Trophoblast cell (in vitro differentiated cells and primary cell): ENCODE results near the gene ADCY5.

Experiments used
- DNase-seq, 2 donors: peaks; one replicate each; pipeline ENCODE4 v3.0.0-alpha.2; 2016
- H2AFZ ChIP-seq: 2 replicates; pipeline ENCODE4 v1.6.1; 2013; ENCODE audit warnings: low read length, moderate library complexity, mild to moderate bottlenecking; ENCODE audit not compliant: insufficient read depth, poor library complexity
- H2AK5ac ChIP-seq: 2 replicates; pipeline ENCODE4 v1.6.1; 2013; ENCODE audit warnings: mild to moderate bottlenecking, low read length
- H2BK120ac ChIP-seq: 2 replicates; pipeline ENCODE4 v1.6.1; 2013; ENCODE audit warnings: low read length, mild to moderate bottlenecking, moderate library complexity; ENCODE audit not compliant: insufficient read depth, poor library complexity
- H2BK12ac ChIP-seq: 2 replicates; pipeline ENCODE4 v1.6.1; 2013; ENCODE audit warnings: mild to moderate bottlenecking, low read length, moderate library complexity
- H2BK5ac ChIP-seq: 2 replicates; pipeline ENCODE4 v1.6.1; 2013; ENCODE audit warnings: low read length, low read depth, moderate library complexity, mild to moderate bottlenecking; ENCODE audit not compliant: poor library complexity
- H3K14ac ChIP-seq: 2 replicates; pipeline ENCODE4 v1.6.1; 2013; ENCODE audit warnings: mild to moderate bottlenecking, low read length
- H3K18ac ChIP-seq: 2 replicates; pipeline ENCODE4 v1.6.1; 2013; ENCODE audit warnings: mild to moderate bottlenecking, low read length
- H3K23ac ChIP-seq: 2 replicates; pipeline ENCODE4 v1.6.1; 2013; ENCODE audit warnings: low read length
- H3K27ac ChIP-seq: 2 replicates; pipeline ENCODE4 v1.5.1; 2013; ENCODE audit warnings: low read depth, mild to moderate bottlenecking, inconsistent platforms, low read length, moderate library complexity
- H3K27me3 ChIP-seq: 2 replicates; pipeline ENCODE4 v1.6.1; 2013; ENCODE audit warnings: inconsistent platforms, mild to moderate bottlenecking, low read length, moderate library complexity; ENCODE audit not compliant: insufficient read depth
- H3K36me3 ChIP-seq, 2 experiments: 1 replicate in 1 of 2; 2 replicates in 1 of 2; pipeline ENCODE4 v1.6.1; 2013; ENCODE audit warnings: low read length in 2 of 2, mild to moderate bottlenecking in 2 of 2, moderate library complexity in 1 of 2; ENCODE audit not compliant: insufficient read depth in 2 of 2, control insufficient read depth in 1 of 2
- H3K4ac ChIP-seq: 2 replicates; pipeline ENCODE4 v1.6.1; 2013; ENCODE audit warnings: low read depth, mild to moderate bottlenecking, low read length, moderate library complexity
- H3K4me1 ChIP-seq, 2 experiments: 1 replicate in 1 of 2; 2 replicates in 1 of 2; pipeline ENCODE4 v1.6.1; 2013; ENCODE audit warnings: low read length in 2 of 2, mild to moderate bottlenecking in 2 of 2, moderate library complexity in 1 of 2; ENCODE audit not compliant: insufficient read depth in 2 of 2, control insufficient read depth in 1 of 2
- H3K4me2 ChIP-seq: 2 replicates; pipeline ENCODE4 v1.6.1; 2013; ENCODE audit warnings: inconsistent platforms, mild to moderate bottlenecking, low read length, moderate library complexity
- H3K4me3 ChIP-seq: 2 replicates; pipeline ENCODE4 v1.5.1; 2013; ENCODE audit warnings: mild to moderate bottlenecking, low read depth, low read length, inconsistent platforms
- H3K79me1 ChIP-seq: one replicate; pipeline ENCODE4 v1.6.1; 2013; ENCODE audit warnings: low read length
- H3K79me2 ChIP-seq: 2 replicates; pipeline ENCODE4 v1.6.1; 2013; ENCODE audit warnings: low read length, mild to moderate bottlenecking; ENCODE audit not compliant: control insufficient read depth, insufficient read depth, poor library complexity
- H3K9ac ChIP-seq: 2 replicates; pipeline ENCODE4 v1.6.1; 2013; ENCODE audit warnings: mild to moderate bottlenecking, low read length
- H3K9me3 ChIP-seq: 2 replicates; pipeline ENCODE4 v1.6.1; 2013; ENCODE audit warnings: low read depth, mild to moderate bottlenecking, control low read depth, inconsistent platforms, low read length; ENCODE audit not compliant: insufficient read depth
- H4K12ac ChIP-seq: 2 replicates; pipeline ENCODE4 v1.6.1; 2013; ENCODE audit warnings: low read depth, mild to moderate bottlenecking, low read length, moderate library complexity
- H4K8ac ChIP-seq: 2 replicates; pipeline ENCODE4 v1.6.1; 2013; ENCODE audit warnings: low read depth, mild to moderate bottlenecking, low read length, moderate library complexity
- H4K91ac ChIP-seq: one replicate; pipeline ENCODE4 v1.6.1; 2013; ENCODE audit warnings: low read depth, mild to moderate bottlenecking, low read length, moderate library complexity
- WGBS: extraction: QIAGEN DNeasy Blood & Tissue Kit; methylation state at CpG from one replicate; pipeline ENCODE4 v1.1.7; 2013; ENCODE audit warnings: missing lambda C conversion rate; ENCODE audit not compliant: insufficient read length, insufficient coverage; ENCODE audit errors: extremely low coverage; 5-methylcytosine and 5-hydroxymethylcytosine counted together

The ADCY5 gene

DNA sequence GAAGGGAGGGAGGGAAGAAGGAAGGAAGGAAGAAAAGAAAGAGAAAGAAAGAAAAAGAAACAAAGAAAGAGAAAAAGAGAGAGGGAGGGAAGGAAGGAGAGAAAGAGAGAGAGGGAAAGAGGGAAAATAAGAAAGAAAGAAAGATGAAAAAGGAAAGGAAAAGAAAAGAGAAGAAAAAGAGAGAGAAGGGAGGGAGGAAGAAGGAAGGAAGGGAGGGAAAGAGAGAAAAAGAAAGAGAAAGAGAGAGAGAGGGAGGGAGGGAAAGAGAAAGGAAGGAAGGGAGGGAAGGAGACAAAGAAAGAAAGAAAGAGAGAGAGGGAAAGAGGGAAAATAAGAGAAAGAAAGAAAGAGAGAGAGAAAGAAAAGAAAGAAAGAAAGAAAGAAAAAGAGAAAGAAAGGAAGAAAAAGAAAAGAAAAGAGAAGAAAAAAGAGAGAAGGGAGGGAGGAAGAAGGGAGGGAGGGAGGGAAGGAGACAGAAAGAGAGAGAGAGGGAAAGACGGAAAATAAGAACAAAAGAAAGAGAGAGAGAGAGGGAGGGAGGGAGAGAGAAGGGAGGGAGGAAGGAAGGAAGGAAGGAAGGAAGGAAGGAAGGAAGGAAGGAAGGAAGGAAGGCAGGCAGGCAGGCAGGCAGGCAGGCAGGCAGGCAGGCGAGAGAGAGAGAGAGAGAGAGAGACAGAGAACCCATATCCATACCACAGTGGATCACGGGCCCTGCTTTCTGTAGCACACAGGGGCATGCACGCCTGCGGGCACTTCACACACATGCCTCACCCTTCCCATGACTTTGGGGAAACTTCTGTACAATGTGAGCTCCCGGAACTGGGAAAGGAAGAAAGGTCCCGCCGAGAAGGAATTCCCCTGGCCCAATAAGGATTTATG, 52.5 kb downstream of the ADCY5 start:
- H3K9me3 ChIP-seq = peaks cover 1% of the 10 kb centered on the region
- H4K8ac ChIP-seq = no peak overlapping the region
- no peak overlapping the region for H3K4me2 ChIP-seq
- peak; percentile 93 to 94 for DNase-seq
- H3K4ac ChIP-seq = no peak overlapping the region
- H3K79me2 ChIP-seq = no peaks in the 10 kb centered on the region
- no peaks in the 10 kb centered on the region for H3K79me1 ChIP-seq
- no peak overlapping the region for H3K14ac ChIP-seq
- no peak overlapping the region for H3K4me3 ChIP-seq
- no peak overlapping the region for H2BK12ac ChIP-seq
- no peak overlapping the region for H2BK5ac ChIP-seq
- no peak overlapping the region for H4K12ac ChIP-seq
- H2BK120ac ChIP-seq = no peak overlapping the region
- H3K4me1 ChIP-seq = peaks cover 0 to 3% of the 10 kb centered on the region in 2 experiments
- H3K27ac ChIP-seq = no peak overlapping the region
- H3K23ac ChIP-seq = no peak overlapping the region
- H3K27me3 ChIP-seq = peaks cover 2% of the 10 kb centered on the region
- no peak overlapping the region for H2AFZ ChIP-seq
- H3K9ac ChIP-seq = no peak overlapping the region
- no peak overlapping the region for H4K91ac ChIP-seq
- WGBS = no CpG with 5 or more reads among the region's 8 CpGs
- H3K36me3 ChIP-seq = no peaks in the 10 kb centered on the region
- no peak overlapping the region for H2AK5ac ChIP-seq
- H3K18ac ChIP-seq = no peak overlapping the region

DNA sequence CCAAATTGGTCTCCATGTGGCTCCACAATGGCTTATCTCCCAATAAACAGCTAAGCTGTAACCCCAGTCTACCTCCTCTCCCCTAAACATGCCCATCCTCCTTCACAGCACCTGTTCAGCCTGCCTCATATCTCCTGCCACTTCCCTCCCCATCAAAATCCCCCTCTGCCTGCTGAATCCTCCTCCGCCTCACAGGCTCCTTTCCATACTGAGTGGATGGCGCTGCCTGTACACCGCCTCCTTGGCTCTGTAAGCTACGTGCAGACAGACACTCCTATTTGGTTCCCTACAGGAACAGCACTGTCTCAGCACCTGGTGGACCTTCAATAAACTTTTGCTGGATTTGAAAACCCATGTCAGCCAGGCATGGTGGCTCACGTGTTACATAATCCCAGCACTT, 53.7 kb downstream of the ADCY5 start:
- WGBS = no CpG with 5 or more reads among the region's 5 CpGs

DNA sequence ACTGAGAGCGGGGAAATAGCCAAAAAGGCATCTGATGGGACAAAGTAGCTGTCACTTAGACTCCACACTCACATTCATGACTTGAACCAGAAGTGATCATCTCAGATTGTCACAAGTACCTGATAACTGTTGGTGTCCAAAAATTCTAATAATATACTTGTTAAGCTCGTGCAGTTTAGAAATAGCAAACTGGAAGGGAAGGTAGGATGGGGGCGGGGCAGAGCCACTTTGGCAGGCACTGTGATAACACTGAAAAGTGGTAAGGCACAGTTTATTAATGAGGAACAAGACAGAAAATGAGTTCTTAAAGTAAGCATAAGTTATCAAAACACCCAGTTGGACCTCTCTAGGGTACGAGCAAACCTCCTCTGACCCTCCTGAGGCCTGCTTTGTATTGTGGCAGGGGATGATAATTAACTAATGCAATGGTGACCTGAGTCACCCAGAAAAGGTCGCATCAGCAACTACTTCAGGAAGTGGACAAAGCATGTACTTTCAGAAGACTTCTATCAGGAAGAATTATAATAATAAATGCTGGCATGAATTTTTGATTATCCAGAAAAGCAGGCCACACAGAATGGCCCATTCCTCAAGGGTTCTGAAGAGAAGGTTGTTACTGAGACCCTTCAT, 54.4 kb downstream of the ADCY5 start:
- H2AK5ac ChIP-seq = no peak overlapping the region
- peaks cover 2% of the 10 kb centered on the region for H3K27me3 ChIP-seq
- peaks cover 0 to 3% of the 10 kb centered on the region in 2 experiments for H3K4me1 ChIP-seq
- no peak overlapping the region for H3K18ac ChIP-seq
- no peak overlapping the region for H4K12ac ChIP-seq
- no peak overlapping the region for H3K4me2 ChIP-seq
- no peak overlapping the region for H3K27ac ChIP-seq
- H3K79me1 ChIP-seq = no peaks in the 10 kb centered on the region
- H3K4me3 ChIP-seq = no peak overlapping the region
- no peak overlapping the region for H4K91ac ChIP-seq
- H3K23ac ChIP-seq = no peak overlapping the region
- no peak overlapping the region for H3K14ac ChIP-seq
- no CpG with 5 or more reads among the region's 5 CpGs for WGBS
- H3K9me3 ChIP-seq = peaks cover 6% of the 10 kb centered on the region
- H2BK12ac ChIP-seq = no peak overlapping the region
- H2BK5ac ChIP-seq = no peak overlapping the region
- H3K9ac ChIP-seq = no peak overlapping the region
- no peaks in the 10 kb centered on the region for H3K36me3 ChIP-seq
- H2BK120ac ChIP-seq = no peak overlapping the region
- H4K8ac ChIP-seq = no peak overlapping the region
- no peak for DNase-seq
- H2AFZ ChIP-seq = no peak overlapping the region
- no peaks in the 10 kb centered on the region for H3K79me2 ChIP-seq
- H3K4ac ChIP-seq = no peak overlapping the region

More for the DNA sequence above, 53.7 kb downstream of the ADCY5 start:
- Histone ChIP-seq H2BK12ac (no peak overlapping the region), H3K4me3 (no peak overlapping the region), H3K27me3 (peaks cover 2% of the 10 kb centered on the region), H3K4ac (no peak overlapping the region), H3K18ac (no peak overlapping the region), H2AFZ (no peak overlapping the region), H3K27ac (no peak overlapping the region), H2BK5ac (no peak overlapping the region), H3K36me3 (no peaks in the 10 kb centered on the region), H3K23ac (no peak overlapping the region), H3K79me2 (no peaks in the 10 kb centered on the region), H3K14ac (no peak overlapping the region), H3K4me2 (no peak overlapping the region), H3K9me3 (peaks cover 6% of the 10 kb centered on the region), H4K8ac (no peak overlapping the region), H2AK5ac (no peak overlapping the region), H3K79me1 (no peaks in the 10 kb centered on the region), H3K9ac (no peak overlapping the region), H4K91ac (no peak overlapping the region), H4K12ac (no peak overlapping the region), H3K4me1 (peaks cover 0 to 3% of the 10 kb centered on the region in 2 experiments), H2BK120ac (no peak overlapping the region)
- DNase-seq = no peak

DNA sequence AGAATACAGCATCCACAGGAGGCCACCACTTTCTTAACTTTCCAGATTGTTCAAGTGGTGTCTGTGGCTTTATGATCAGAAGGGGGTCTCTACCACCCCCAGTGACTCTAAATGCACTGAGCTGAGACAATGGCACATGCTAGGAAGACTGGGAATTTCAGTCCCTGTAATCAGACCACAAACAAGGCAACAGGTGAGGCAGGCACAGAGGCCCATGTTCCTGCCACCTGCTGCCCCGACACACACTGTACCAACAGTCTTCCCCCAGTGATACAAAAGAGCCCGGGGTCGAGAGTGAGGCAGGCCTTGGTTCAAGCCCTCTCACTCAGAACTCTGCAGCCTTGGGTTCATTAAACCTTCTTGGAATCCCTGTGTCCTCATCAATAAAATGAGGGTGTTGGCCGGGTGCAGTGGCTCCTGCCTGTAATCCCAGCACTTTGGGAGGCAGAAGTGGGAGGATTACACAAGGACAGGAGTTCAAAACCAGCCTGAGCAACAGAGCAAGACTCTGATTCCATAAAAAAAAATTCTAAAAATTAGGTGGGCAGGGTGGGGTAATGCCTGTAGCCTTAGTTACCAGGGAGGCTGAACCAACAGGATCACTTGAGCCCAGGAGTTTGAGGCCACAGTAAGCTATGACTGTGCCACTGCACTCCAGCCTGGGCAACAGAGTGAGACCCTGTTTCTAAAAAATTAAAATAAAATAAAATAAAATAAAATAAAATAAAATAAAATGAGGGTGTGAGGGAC, 55.8 kb downstream of the ADCY5 start:
- H3K9me3 ChIP-seq = peaks cover 6% of the 10 kb centered on the region
- peak overlapping the region; percentile 55 for H4K91ac ChIP-seq
- DNase-seq = peak; percentile 64 to 67
- no peak overlapping the region for H2AK5ac ChIP-seq
- H3K14ac ChIP-seq = no peak overlapping the region
- no peak overlapping the region for H4K12ac ChIP-seq
- H3K9ac ChIP-seq = no peak overlapping the region
- H3K36me3 ChIP-seq = no peaks in the 10 kb centered on the region
- H3K4ac ChIP-seq = no peak overlapping the region
- H3K79me1 ChIP-seq = no peaks in the 10 kb centered on the region
- H2BK12ac ChIP-seq = no peak overlapping the region
- no peak overlapping the region for H3K4me3 ChIP-seq
- no peak overlapping the region for H3K18ac ChIP-seq
- H3K79me2 ChIP-seq = no peaks in the 10 kb centered on the region
- H4K8ac ChIP-seq = peak overlapping the region; percentile 12
- peaks cover 0 to 3% of the 10 kb centered on the region in 2 experiments for H3K4me1 ChIP-seq
- H2BK5ac ChIP-seq = no peak overlapping the region
- no peak overlapping the region for H2BK120ac ChIP-seq
- no peak overlapping the region for H3K23ac ChIP-seq
- H3K27me3 ChIP-seq = peaks cover 2% of the 10 kb centered on the region
- no peak overlapping the region for H2AFZ ChIP-seq
- no peak overlapping the region for H3K4me2 ChIP-seq
- no CpG with 5 or more reads among the region's 4 CpGs for WGBS
- H3K27ac ChIP-seq = no peak overlapping the region
